HG03439 (cell line): Measurements from ENCODE around the gene CHD9.

Source experiments
- ATAC-seq: cut with Tn5 transposase; IDR thresholded peaks from one replicate; pipeline ENCODE4 v1.9.1; 2021; ENCODE audit warnings: mild to moderate bottlenecking, moderate library complexity; ENCODE audit not compliant: unreplicated experiment

Gene CHD9

DNA sequence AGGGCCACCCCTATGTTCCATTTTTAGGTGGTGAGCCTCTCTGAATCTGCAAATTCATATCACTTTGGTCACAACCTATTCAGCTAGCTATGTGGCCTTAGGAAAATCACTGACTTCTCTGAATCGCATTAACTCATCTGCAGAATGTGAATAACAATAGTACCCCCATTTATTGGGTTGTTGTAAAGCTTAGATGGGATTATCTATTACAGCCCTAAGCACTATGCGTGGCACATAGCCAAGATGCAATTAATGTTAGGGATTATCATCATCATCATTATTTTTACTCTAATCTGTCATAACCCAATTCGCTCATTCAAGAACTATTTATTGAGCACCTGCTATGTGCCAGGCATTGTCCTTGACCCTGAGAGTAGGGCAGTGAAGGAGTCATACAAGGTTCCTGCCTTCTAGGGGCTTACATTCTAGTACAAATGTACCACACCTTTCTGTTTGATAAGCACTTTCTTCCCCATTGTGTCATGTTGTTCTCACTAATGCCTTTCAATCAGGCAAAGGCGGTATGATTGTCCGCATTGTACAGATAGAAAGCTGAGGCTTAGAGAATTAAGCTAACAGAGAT is 38.5 kb downstream of the CHD9 start:
- no peak for ATAC-seq

DNA sequence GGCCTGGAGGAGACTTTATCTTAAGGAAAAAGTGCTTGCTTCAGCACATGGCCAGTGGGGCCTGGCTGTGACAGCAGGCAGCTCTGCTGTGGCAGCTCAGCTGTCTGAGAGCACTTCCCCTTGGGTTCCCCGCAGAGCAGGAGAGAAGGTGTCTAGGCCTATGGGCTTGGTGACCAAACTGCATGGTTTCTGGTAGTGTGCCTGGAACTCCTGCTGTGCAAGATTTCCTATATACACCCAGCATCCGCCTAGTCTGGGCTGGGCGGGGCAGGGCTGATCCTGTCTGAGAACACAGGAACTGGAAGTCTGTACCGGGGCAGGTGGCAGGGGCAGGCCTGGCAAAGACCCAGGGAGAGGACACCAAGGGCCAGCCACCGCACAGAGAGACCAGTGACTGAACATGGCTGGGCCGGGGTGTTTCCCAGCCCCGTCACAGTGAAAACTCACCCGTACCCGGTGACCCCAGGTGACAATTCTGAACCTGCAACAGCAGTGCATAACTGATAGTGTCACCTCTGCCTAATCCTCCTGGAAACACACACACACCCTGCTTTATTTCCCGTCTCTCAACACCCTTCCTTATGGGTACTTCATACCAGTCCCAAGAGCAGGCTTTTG is 39.3 kb downstream of the CHD9 start:
- no peak for ATAC-seq

DNA sequence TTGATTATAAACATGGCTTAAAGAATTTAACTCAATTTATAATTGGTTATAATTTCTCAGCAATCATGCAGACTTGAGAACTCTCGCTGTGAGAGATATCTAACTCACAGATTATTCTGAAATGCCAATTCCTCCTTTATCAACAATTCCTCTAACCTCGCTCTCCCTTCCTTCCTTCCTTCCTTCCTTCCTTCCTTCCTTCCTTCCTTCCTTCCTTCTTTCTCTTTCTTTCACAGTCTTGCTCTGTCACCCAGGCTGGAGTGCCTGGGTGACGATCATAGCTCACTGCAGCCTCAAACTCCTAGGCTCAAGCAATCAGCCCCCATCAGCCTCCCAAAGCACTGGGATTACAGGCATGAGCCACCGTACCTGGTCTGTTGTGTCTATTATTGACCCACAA is 42.4 kb downstream of the CHD9 start:
- ATAC-seq = no peak

DNA sequence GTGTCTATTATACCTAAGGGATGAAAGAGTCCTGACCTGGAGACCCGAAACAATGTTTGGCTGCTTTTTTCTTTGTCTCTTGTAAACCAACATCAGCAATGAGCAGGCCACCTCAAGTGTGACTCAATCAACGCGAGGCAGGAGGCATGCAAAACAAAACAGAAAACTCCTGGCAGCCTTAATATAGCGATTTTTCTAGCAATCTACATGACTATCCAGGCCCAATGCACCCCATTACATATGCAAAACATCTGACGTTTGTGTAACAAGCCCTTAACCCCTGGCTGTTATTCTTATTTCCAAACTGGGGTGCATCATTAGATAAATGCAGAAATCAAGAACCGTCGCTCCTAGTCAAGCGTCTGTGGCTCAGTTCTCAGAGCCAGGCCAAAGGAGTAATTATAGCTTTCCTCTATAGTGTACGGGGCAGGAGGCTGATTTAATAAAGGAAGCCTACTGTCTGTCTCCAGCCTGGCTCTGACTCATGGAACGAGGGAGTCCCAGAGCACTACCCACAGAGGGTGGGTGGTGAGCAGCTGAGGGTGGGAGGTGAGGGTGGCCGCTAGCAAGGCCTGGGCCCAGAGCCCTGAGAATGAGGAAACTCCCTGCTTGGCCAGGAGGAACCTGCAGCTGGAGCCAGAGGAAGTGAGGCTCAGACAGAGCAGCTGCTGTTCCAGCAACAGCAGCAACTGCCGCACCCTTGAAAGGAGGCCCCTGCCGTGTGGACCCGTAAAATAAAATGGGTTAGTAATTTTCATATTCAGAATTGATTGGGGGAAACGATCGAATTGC is 43.9 kb downstream of the CHD9 start:
- ATAC-seq = peak; percentile 65

DNA sequence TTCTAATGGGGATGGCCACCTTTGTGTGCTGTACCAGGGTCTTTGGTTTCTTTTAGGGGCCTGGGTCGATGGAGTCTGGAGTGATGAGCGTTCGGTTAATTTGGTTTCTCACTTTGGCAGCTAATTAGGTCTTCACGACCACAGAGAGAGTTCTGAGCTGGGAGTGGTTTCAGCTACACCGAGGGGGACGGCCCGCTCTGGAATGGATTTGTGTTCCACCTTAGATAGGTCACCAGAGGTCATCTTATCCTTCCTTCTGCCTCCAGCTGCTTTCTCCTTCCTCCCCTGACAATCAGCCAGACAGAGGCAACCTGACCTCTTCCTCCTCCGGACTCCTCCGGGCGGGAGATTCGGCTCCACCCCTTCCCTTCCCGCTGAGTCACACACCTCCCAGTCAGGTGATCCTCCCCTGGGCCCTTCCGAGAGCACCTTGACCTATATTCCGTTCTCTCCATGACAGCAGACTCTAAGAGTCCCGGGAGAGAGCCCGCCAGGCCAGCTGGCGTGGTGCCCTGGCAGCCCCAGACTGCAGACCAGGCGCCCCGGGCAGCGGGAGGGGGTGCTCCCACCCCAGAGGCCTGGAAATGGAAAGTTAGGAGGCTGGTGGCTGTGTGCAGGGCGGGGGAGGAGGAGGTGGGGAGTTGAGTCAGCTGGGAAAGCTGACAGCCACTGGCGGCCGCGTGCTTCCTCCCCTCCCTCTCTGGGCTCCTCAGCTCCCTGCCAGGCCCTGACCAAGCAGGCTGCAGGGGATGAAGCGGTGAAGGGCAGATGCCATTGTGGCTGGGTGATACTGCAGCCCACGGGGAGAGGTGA is 44.7 kb downstream of the CHD9 start:
- peak; percentile 52 for ATAC-seq

DNA sequence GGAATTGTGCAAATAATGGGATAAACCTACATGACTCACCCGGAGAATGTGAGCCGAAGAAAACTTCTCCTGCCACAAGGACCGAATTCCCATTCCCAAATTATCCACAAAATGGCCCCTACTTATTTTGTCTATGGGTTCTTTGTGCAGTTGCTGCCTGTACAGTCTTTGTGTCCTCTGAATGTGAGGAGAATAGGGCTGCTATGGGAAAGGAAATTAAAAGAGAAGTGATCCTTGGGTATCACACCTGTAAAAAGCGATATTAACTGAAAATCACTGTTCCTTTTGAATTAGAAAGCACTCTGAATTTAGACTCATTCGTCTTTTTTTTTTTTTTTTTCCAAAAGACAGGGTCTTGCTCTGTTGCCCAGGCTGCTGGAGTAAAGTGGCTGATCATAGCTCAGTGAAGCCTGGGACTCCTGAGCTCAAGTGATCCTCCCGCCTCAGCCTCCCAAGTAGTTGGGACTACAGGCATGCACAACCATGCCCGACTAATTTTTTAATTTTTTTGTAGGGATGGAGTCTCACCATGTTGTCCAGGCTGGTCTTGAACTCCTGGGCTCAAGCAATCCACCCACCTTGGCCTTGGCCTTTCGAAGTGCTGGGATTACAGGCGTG is 45.4 kb downstream of the CHD9 start:
- ATAC-seq = no peak

DNA sequence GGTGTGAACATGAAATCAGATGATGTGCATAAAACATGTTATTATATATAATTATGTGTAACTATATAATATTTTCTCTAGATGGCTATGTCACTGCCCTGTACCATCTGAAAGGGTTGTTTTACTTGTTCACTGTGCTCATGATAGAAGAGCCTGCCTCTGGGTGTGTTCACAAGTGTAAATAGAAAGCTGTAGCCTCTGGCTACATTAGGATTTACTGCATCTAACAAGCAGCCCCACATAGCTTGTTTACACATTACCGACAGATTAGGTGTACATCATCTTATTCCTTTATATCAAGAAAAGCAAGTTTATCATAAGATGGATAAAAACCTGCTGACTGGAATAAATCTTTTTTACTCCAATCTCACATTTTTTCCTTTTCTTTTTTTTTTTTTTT is 46.1 kb downstream of the CHD9 start:
- no peak for ATAC-seq

DNA sequence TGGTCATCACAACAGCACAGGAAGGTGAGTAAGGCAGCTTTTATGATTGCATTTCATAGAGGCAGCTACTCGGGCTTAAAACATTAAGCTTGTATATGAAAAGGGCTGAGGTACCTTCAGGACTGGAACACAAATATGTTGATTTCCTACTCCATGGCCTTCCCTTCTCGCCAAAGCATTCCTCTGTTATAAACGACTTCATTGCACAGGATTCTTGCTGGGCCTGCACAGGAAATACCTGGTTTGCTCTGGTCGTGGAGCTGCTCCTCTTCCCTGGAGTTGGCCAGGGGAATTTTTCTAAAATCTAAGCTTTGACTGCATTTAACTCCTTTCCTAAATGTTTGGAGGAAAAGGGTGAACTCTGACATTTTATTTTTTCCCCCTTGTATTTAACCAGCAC is 49.0 kb downstream of the CHD9 start:
- ATAC-seq = no peak

DNA sequence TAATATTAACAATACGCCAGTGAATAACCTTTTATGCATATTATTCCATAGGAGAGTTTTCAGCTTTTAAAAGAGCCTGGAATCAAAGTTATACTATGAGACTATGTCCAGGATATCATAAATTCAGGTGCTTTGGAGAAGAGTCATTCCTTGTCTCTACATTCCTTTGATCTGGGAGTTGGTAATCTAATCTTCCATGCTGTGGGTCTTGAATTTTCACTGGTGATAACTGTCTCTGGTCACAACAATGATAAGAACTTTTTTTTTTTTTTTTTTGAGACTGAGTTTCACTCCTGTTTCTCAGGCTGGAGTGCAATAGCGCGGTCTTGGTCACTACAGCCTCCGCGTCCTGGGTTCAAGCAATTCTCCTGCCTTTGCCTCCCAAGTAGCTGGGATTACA is 50.8 kb downstream of the CHD9 start:
- ATAC-seq = no peak

DNA sequence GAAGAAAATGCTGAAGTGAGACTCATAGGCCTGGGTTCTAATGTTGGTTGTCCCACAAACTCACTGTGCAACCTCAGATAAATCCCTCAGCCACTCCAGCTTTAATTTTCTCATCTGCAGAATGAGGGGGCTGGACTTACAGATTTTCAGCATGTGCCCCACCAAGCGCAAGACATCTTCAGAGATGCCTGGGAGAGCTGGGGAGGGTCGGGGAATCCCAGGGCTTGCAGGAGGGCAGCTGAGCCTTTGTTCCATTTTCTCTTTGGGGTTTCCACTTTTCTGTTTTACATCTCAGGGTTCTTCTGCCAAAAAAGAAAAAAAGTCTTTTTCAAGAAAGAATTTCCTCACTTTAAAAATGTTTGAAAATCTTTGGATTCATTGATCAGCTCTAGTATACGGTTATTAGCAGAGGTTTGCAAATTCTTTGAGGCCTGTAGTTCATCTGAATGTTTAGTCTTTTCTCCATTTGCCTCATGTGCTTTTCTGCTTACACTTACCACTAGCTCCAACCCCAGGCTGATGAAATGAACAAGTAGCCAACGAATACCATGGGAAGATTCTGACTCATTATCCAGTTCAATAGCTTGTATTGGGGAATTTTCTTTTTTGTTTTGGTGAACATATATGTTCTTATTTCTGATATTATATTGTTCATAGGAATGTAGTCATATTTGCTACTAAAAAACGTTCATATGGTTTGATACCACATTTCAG is 56.4 kb downstream of the CHD9 start:
- ATAC-seq = no peak

DNA sequence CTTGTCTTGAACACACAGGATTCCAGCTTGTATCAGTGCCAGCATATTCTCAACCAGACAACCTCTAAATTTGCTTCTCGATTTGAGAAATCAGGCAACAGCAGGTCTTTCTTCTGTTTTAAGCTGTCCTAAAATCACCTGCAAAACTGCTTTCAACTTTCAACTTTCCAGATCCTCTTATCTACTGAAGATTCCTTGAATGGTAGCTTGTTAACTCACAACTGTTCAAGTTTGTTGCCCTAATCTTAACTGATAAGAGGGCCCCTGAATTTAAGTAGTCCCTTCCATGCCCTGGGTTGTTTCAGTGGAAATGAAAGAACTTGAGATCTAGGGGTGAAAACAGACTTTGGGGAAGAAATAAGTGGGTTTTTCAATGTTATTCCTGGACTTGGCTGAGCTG is 57.2 kb downstream of the CHD9 start:
- no peak for ATAC-seq

DNA sequence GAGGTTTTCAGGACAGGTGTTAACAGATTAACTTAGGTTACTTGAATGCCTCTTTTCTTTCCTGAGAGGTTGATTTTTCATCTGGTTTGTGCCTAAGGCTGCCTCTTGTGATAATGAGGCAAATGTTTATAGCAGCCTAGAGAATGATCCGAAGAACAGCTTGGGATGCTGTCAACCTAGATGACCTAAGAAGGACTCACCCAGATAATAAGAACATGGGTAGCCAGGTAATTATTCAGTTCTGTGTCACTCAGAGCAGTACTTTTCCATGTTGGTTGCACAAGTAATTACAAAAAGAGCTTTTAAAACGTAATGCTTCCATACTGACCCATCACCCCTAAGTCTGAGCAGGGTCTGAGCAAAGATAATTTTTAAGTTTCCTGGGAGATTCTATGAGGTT is 60.3 kb downstream of the CHD9 start:
- no peak for ATAC-seq

DNA sequence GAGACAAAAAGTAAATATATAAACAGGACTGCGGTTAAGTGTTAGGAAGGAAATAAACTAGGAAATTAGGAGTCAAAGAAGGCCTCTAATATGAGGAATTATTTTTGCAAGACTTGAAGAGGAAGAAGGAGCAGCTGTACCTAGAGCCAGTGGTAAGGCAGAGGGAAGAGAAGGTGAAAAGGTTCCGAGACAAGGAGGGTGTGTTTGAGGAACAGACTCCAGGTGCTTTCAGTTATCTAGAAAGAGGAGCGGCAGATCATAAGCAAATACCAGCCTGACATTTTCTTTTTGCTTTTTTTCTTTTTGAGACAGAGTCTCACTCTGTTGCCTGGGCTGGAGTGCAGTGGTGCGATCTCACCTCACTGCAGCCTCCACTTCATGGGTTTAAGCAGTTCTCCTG is 61.0 kb downstream of the CHD9 start:
- ATAC-seq = no peak

DNA sequence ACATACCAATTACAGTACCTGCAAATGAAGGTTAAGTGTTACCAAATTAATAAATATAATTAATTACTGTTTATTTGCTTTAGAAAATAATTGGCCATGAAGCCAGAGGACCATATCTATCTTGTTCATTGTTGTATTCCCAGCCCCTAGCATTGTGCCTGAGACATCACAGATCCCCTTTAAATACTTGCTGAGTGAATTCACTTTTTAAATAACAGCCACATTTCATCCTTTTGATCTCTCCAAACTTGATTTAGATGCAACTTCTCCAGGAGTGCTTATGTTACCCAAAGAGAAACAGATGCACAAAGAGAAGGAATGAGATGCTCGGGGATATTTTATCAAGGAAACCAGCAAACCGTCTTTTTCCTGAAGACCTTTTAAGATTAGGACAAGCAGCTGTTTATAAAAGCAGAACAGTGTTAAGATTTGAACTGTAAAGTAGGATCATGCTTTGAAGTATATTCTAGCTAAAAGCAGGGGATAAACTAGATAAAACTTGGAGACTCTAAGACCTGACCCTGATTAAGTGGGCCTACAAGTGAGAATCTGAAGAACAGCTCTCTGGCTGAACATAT is 66.3 kb downstream of the CHD9 start:
- no peak for ATAC-seq

DNA sequence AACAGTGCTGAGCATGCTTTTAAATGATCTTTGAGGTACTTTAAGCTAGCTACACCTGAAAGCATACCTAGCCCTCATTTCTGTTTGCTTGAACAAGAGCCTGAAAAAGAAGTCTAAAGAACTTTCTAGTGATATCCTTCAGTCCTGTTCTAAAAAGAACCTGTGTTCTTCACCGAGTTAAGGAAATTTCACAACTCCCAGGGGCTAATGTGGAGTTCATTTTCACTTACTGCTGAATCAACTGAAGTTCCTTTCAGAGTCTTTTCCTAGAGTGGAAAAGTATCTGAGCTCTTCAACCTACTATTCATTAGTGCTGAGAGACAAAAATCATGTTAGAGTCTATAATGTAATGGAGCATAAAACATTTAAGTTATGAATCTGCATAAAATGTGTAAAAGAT is 66.9 kb downstream of the CHD9 start:
- no peak for ATAC-seq

DNA sequence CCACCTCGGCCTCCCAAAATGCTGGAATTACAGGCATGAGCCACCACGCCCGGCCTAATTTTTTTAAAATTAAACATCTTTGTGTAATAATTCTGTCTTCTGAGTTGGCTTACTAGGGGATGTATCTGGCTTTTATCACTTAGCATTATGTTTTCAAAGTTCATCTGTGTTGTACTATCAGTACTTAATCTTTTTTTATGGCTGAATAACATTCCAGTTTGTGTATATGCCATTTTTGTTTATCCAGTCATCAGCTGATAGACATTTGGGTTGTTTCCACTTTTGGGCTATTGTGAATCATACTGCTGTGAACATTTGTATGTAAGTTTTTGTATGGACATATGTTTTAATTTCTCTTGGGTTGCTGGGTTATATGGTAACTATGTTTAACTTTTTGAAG is 69.0 kb downstream of the CHD9 start:
- no peak for ATAC-seq

DNA sequence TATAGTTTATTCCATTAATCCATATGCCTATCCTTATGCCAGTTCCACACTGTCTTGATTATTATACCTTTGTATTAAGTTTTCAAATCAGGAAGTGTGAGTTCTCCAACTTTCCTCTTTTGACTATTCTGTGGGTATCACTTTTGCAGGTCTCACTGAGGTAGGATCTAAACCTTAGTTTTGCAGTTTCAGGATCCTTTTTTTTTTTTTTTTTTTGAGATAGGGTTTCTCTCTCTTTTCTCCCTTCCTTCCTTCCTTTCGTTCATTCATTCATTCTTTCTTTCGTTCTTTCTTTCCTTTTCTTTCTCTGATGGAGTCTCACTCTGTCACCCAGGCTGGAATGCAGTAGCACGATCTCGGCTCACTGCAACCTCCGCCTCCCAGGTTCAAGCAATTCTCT is 71.6 kb downstream of the CHD9 start:
- no peak for ATAC-seq

DNA sequence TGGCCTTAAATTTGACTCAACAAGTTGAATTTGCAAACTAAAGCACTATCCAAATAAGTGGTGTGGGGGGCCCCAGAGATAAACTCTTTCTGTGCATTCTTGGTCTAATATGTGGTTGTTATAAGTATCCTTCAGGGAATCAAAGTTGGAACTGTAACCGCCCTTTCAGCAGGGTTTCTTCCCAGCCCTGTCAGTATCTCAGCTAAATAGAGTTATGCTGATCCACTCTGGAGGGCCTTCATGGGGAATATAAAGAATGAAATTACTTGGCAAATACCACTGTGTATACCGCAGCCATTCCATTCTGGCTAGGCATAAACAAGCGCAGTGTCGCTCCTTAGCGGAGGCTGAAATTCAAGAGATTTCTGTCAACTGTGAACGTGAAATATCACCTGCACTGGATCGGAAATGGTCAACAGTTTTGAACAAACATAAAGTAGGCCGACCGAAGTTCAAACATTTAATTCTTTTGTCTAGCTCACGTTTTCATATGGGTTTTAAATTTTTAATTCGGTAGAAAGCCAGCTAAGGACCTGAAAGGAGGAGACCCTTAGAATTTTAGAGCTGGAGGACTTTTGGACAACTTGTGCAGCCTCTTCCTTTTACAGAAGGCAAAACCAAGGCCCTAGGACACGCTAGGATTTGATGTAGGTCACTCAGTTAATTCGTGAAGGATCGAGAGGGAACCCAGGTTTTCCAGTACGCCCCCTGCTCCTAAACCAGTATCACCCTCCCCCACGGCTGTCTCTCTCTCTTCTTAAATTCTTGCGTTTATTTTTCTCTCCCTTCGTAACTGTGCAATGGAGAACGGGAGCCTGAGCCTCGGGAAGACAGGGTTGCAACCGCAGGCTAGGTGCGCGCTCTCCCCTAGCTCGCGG is 74.7 kb downstream of the CHD9 start:
- ATAC-seq = no peak
